ENCODE data around the gene UBE2F. TPM values are rescaled to one million over a fixed set of nuclear protein-coding genes. Genes with fewer than 3 reads are reported as not detected.

The UBE2F gene
- total and polyA plus RNA-seq, 2 of the 4 experiments (the other 2 are of a cell fraction), result 44.6 to 59.8 TPM

GRCh38 chr2:237972211-237972610 lies 5.4 kb downstream of the UBE2F start:
- H3K9me1 ChIP-seq (ENCODE audit: insufficient read depth, low read length), result peaks cover 48% of the 10 kb centered on the region
- CTCF ChIA-PET, result interaction anchor here (0.6 kb wide), 1 partner anchor 15 kb away, joined by 5 read pairs; no protein-coding TSS in a partner anchor
- no peak overlapping the region for H3K9ac ChIP-seq (ENCODE audit: low read depth, low read length)
- H3K4me1 ChIP-seq (ENCODE audit: control insufficient read depth, insufficient read depth, low read length), result peaks cover 6% of the 10 kb centered on the region
- H4K91ac ChIP-seq (ENCODE audit: insufficient read depth, low read depth, low read length), result no peak overlapping the region
- H4K8ac ChIP-seq (ENCODE audit: low read depth in 2 of 2, low read length in 2 of 2), result no peak overlapping the region
- no peak overlapping the region for H2AK5ac ChIP-seq (ENCODE audit: low read depth, low read length)
- H2BK15ac ChIP-seq (ENCODE audit: low read depth, low read length), result no peak overlapping the region
- H3K18ac ChIP-seq (ENCODE audit: low read depth, low read length), result no peak overlapping the region
- H3K9me3 ChIP-seq (ENCODE audit: control insufficient read depth, insufficient read depth, low read length), result no peaks in the 10 kb centered on the region
- H3K79me1 ChIP-seq (ENCODE audit: low read depth in 1 of 2, low read length in 2 of 2), result peaks cover 31 to 90% of the 10 kb centered on the region in 2 experiments
- H3K23ac ChIP-seq (ENCODE audit: low read depth, low read length), result no peak overlapping the region
- H4K5ac ChIP-seq (ENCODE audit: low read depth, low read length), result no peak overlapping the region
- no peak overlapping the region for H3K56ac ChIP-seq (ENCODE audit: extremely low read depth, insufficient read depth, low read length)
- DNase-seq, result no peak
- no peak overlapping the region for H2BK5ac ChIP-seq (ENCODE audit: low read depth, low read length, poor library complexity, severe bottlenecking)
- no peak overlapping the region for H3K4me2 ChIP-seq (ENCODE audit: low read depth, low read length)
- H3K14ac ChIP-seq (replicated peaks; ENCODE audit: low read depth, low read length), result no peak overlapping the region
- POLR2A ChIA-PET (ENCODE audit: unreplicated experiment), result no interaction called here
- in situ Hi-C loops (cut with MboI; ENCODE audit: low sequenced_read_pairs), result no loop called here
- no peak overlapping the region for H2BK20ac ChIP-seq (ENCODE audit: low read depth, low read length)
- H4K20me1 ChIP-seq (ENCODE audit: insufficient read depth, low read length), result peaks cover 71% of the 10 kb centered on the region
- TF ChIP-seq NFE2L2 (IDR thresholded peaks at IDR 0.05; ENCODE audit: low read depth, low read length), result no peak
- no peak for TF ChIP-seq BHLHE40 (IDR thresholded peaks at IDR 0.05; ENCODE audit: low read depth, low read length)
- no peak for TF ChIP-seq POLR2A (IDR thresholded peaks at IDR 0.05; ENCODE audit: low read depth, low read length)
- no peak for TF ChIP-seq CEBPB (IDR thresholded peaks at IDR 0.05; ENCODE audit: low read depth, low read length)
- no peak for TF ChIP-seq SMC3 (IDR thresholded peaks at IDR 0.05; ENCODE audit: low read depth, low read length)
- TF ChIP-seq USF2 (IDR thresholded peaks at IDR 0.05; ENCODE audit: low read depth, low read length), result no peak
- TF ChIP-seq RCOR1 (IDR thresholded peaks at IDR 0.05; ENCODE audit: insufficient replicate concordance, low read length), result no peak
- no peak for TF ChIP-seq MXI1 (IDR thresholded peaks at IDR 0.05; ENCODE audit: borderline replicate concordance, low read depth, low read length)
- no peak overlapping the region for H2AFZ ChIP-seq (replicated peaks; ENCODE audit: low read length, poor library complexity)
- no peaks in the 10 kb centered on the region for H3K27me3 ChIP-seq (ENCODE audit: control insufficient read depth, insufficient read depth, low read length)
- no CpG with 5 or more reads among the region's 3 CpGs for WGBS, 2 experiments (ENCODE audit: extremely low coverage in 2 of 2, insufficient read length in 1 of 2)
- no peak overlapping the region for H3K4me3 ChIP-seq (ENCODE audit: insufficient read depth, low read depth, low read length)
- ATAC-seq (ENCODE audit: low read depth), result no peak
- H3K36me3 ChIP-seq (ENCODE audit: control insufficient read depth, insufficient read depth, low read length), result peaks cover 17% of the 10 kb centered on the region
- intact Hi-C loops (cut with micrococcal nuclease), result loop anchor here (2.0 kb wide), 1 partner anchor 15 kb away; no protein-coding TSS in a partner anchor
- H2AK9ac ChIP-seq (replicated peaks; ENCODE audit: low read depth, low read length, poor library complexity), result no peak overlapping the region
- no peak overlapping the region for H2BK120ac ChIP-seq (ENCODE audit: low read depth, low read length)
- H3K27ac ChIP-seq (ENCODE audit: insufficient read depth, low read length), result no peak overlapping the region
- no peak overlapping the region for H3K4ac ChIP-seq (ENCODE audit: low read depth, low read length)
- BruUV-seq (replicated peaks), result no TSS peak
- dilution Hi-C loops (cut with HindIII; ENCODE audit: low sequenced_read_pairs, unreplicated experiment), result no loop called here
